NT2/D1 (cell line): ENCODE results near the gene RIMBP2.

ENCODE experiments used
- DNase-seq: peaks from one replicate; pipeline ENCODE4 v3.0.0-alpha.2; 2011; ENCODE audit warnings: low read depth, low spot score
- H3K27me3 ChIP-seq: 2 replicates; pipeline ENCODE4 v1.6.0; 2011; ENCODE audit warnings: mild to moderate bottlenecking; ENCODE audit not compliant: insufficient read length, insufficient read depth
- H3K36me3 ChIP-seq: 2 replicates; pipeline ENCODE4 v1.6.1; 2011; ENCODE audit warnings: mild to moderate bottlenecking, low read length, mixed read lengths; ENCODE audit not compliant: insufficient read depth, insufficient read length
- H3K4me1 ChIP-seq: 2 replicates; pipeline ENCODE4 v1.5.1; 2011; ENCODE audit not compliant: insufficient read depth, insufficient read length
- H3K4me3 ChIP-seq: 2 replicates; pipeline ENCODE4 v1.5.1; 2011; ENCODE audit warnings: low read depth; ENCODE audit not compliant: insufficient read length
- H3K9ac ChIP-seq: 2 replicates; pipeline ENCODE4 v1.6.0; 2011; ENCODE audit warnings: low read depth; ENCODE audit not compliant: insufficient read length
- H3K9me3 ChIP-seq: 2 replicates; pipeline ENCODE4 v1.5.1; 2011; ENCODE audit warnings: mild to moderate bottlenecking, low read length; ENCODE audit not compliant: insufficient read depth
- SUZ12 ChIP-seq: IDR thresholded peaks from 2 replicates; pipeline ENCODE4 v1.6.1; 2011; ENCODE audit not compliant: insufficient read length, insufficient read depth; ENCODE audit errors: extremely low read depth
- YY1 ChIP-seq: IDR thresholded peaks from 2 replicates; pipeline ENCODE4 v1.6.1; 2011; ENCODE audit not compliant: insufficient read length, insufficient read depth
- ZNF274 ChIP-seq: IDR thresholded peaks from 2 replicates; pipeline ENCODE4 v1.6.1; 2011; ENCODE audit warnings: mild to moderate bottlenecking, low read depth, low read length

Gene RIMBP2

GRCh38 chr12:130435826-130436225, 280.3 kb downstream of the RIMBP2 start:
- TF ChIP-seq ZNF274 (no peak), SUZ12 (no peak), YY1 (no peak)
- H3K36me3 ChIP-seq = no peaks in the 10 kb centered on the region
- H3K9me3 ChIP-seq = peaks cover 10% of the 10 kb centered on the region; the same call in 1 of the 2 replicates
- H3K9ac ChIP-seq = no peak overlapping the region
- H3K4me3 ChIP-seq = no peak overlapping the region
- no peaks in the 10 kb centered on the region for H3K4me1 ChIP-seq
- H3K27me3 ChIP-seq = no peaks in the 10 kb centered on the region
- no peak for DNase-seq

GRCh38 chr12:130435331-130435730, 280.8 kb downstream of the RIMBP2 start:
- H3K9me3 ChIP-seq = peaks cover 10% of the 10 kb centered on the region; the same call in 1 of the 2 replicates
- no peaks in the 10 kb centered on the region for H3K27me3 ChIP-seq
- no peak overlapping the region for H3K9ac ChIP-seq

GRCh38 chr12:130434560-130434959, 281.5 kb downstream of the RIMBP2 start:
- Histone ChIP-seq H3K4me3 (no peak overlapping the region), H3K9ac (no peak overlapping the region), H3K4me1 (no peaks in the 10 kb centered on the region), H3K27me3 (no peaks in the 10 kb centered on the region), H3K36me3 (no peaks in the 10 kb centered on the region), H3K9me3 (peaks cover 10% of the 10 kb centered on the region; the same call in 1 of the 2 replicates)
- DNase-seq = no peak
- TF ChIP-seq ZNF274 (no peak), SUZ12 (no peak), YY1 (no peak)

More at GRCh38 chr12:130435331-130435730, 280.8 kb downstream of the RIMBP2 start:
- TF ChIP-seq SUZ12 (no peak), ZNF274 (no peak), YY1 (no peak)
- Histone ChIP-seq H3K4me1 (no peaks in the 10 kb centered on the region), H3K4me3 (no peak overlapping the region), H3K36me3 (no peaks in the 10 kb centered on the region)
- no peak for DNase-seq

GRCh38 chr12:130433834-130434233, 282.3 kb downstream of the RIMBP2 start:
- H3K9me3 ChIP-seq = peaks cover 10% of the 10 kb centered on the region; the same call in 1 of the 2 replicates
- no peaks in the 10 kb centered on the region for H3K27me3 ChIP-seq
- no peaks in the 10 kb centered on the region for H3K4me1 ChIP-seq
- no peak overlapping the region for H3K9ac ChIP-seq
- TF ChIP-seq ZNF274 (no peak), SUZ12 (no peak), YY1 (no peak)
- H3K4me3 ChIP-seq = no peak overlapping the region
- H3K36me3 ChIP-seq = no peaks in the 10 kb centered on the region
- no peak for DNase-seq

- Histone ChIP-seq H3K36me3 (no peaks in the 10 kb centered on the region), H3K27me3 (no peaks in the 10 kb centered on the region), H3K4me3 (no peak overlapping the region), H3K9ac (no peak overlapping the region), H3K9me3 (peaks cover 10% of the 10 kb centered on the region; the same call in 1 of the 2 replicates), H3K4me1 (no peaks in the 10 kb centered on the region)
- TF ChIP-seq SUZ12 (no peak), ZNF274 (no peak), YY1 (no peak)
- DNase-seq = no peak
Observed at GRCh38 chr12:130433411-130433810, 282.7 kb downstream of the RIMBP2 start.

GRCh38 chr12:130431176-130431575, 284.9 kb downstream of the RIMBP2 start:
- TF ChIP-seq YY1 (no peak), SUZ12 (no peak), ZNF274 (no peak)
- DNase-seq = no peak
- Histone ChIP-seq H3K4me1 (no peaks in the 10 kb centered on the region), H3K9me3 (no peaks in the 10 kb centered on the region), H3K36me3 (no peaks in the 10 kb centered on the region), H3K27me3 (no peaks in the 10 kb centered on the region), H3K9ac (no peak overlapping the region), H3K4me3 (no peak overlapping the region)

- Histone ChIP-seq H3K27me3 (no peaks in the 10 kb centered on the region), H3K36me3 (no peaks in the 10 kb centered on the region), H3K4me1 (no peaks in the 10 kb centered on the region), H3K9ac (no peak overlapping the region), H3K4me3 (no peak overlapping the region), H3K9me3 (no peaks in the 10 kb centered on the region)
- TF ChIP-seq ZNF274 (no peak), YY1 (no peak), SUZ12 (no peak)
- no peak for DNase-seq
Observed at GRCh38 chr12:130429656-130430505, 286.2 kb downstream of the RIMBP2 start.
